Measurements from ENCODE around the gene NTRK2.
"Not testable (repeated sequence)": the region's sequence is repeated elsewhere in the genome, so short reads cannot be mapped to it uniquely, and the experiment has no call there.

The NTRK2 gene

GRCh38 chr9:85067792-85068191 is 398.3 kb downstream of the NTRK2 start:
- no peak for DNase-seq (ENCODE audit: low spot score)

- DNase-seq (ENCODE audit: low spot score), result not testable (repeated sequence)
Observed at GRCh38 chr9:85069421-85069820, 399.9 kb downstream of the NTRK2 start.
